Measurements from ENCODE around the gene VSIG2.
A peak's percentile ranks its signal among the peaks of the same experiment; 100 is the strongest.

The VSIG2 gene

GRCh38 chr11:124760205-124760652 lies 8.2 kb upstream of the VSIG2 start:
- Histone ChIP-seq H3K27ac (replicated peaks) (no peak overlapping the region), H3K4me3 (replicated peaks; ENCODE audit: insufficient read depth, low read length) (no peak overlapping the region), H3K27me3 (ENCODE audit: insufficient read depth, poor library complexity, severe bottlenecking) (peaks cover 31% of the 10 kb centered on the region)
- DNase-seq (ENCODE audit: low read depth in 1 of 2, low spot score in 1 of 2) = no peak
- TF ChIP-seq POLR2AphosphoS5 (IDR thresholded peaks at IDR 0.05; ENCODE audit: low read depth) (no peak), SPI1 (IDR thresholded peaks at IDR 0.05; ENCODE audit: borderline replicate concordance, low read depth) (no peak), REST (IDR thresholded peaks at IDR 0.05; ENCODE audit: insufficient replicate concordance, low read depth) (no peak), CTCF (IDR thresholded peaks at IDR 0.05; ENCODE audit: insufficient read depth, low read length) (no peak), GABPA (IDR thresholded peaks at IDR 0.05; ENCODE audit: low read depth) (no peak)

- no peak for TF ChIP-seq GABPA (IDR thresholded peaks at IDR 0.05; ENCODE audit: low read depth)
- no peak for TF ChIP-seq SPI1 (IDR thresholded peaks at IDR 0.05; ENCODE audit: borderline replicate concordance, low read depth)
- no peak for TF ChIP-seq REST (IDR thresholded peaks at IDR 0.05; ENCODE audit: insufficient replicate concordance, low read depth)
- no peak for TF ChIP-seq CTCF (IDR thresholded peaks at IDR 0.05; ENCODE audit: insufficient read depth, low read length)
- no peak for TF ChIP-seq POLR2AphosphoS5 (IDR thresholded peaks at IDR 0.05; ENCODE audit: low read depth)
- Histone ChIP-seq H3K4me3 (replicated peaks; ENCODE audit: insufficient read depth, low read length) (no peak overlapping the region), H3K27me3 (ENCODE audit: insufficient read depth, poor library complexity, severe bottlenecking) (peaks cover 31% of the 10 kb centered on the region), H3K27ac (replicated peaks) (no peak overlapping the region)
- no peak for DNase-seq (ENCODE audit: low read depth in 1 of 2, low spot score in 1 of 2)
These were observed 7.5 kb upstream of the VSIG2 start for GRCh38 chr11:124759266-124760204.

GRCh38 chr11:124758355-124759265 lies 6.6 kb upstream of the VSIG2 start:
- Histone ChIP-seq H3K4me3 (replicated peaks; ENCODE audit: insufficient read depth, low read length) (peak overlapping the region; percentile 11), H3K27me3 (ENCODE audit: insufficient read depth, poor library complexity, severe bottlenecking) (peaks cover 31% of the 10 kb centered on the region), H3K27ac (replicated peaks) (no peak overlapping the region)
- peak; percentile 76 to 91 for DNase-seq (ENCODE audit: low read depth in 1 of 2, low spot score in 1 of 2)
- TF ChIP-seq SPI1 (IDR thresholded peaks at IDR 0.05; ENCODE audit: borderline replicate concordance, low read depth) (peak; percentile 87), GABPA (IDR thresholded peaks at IDR 0.05; ENCODE audit: low read depth) (no peak), CTCF (IDR thresholded peaks at IDR 0.05; ENCODE audit: insufficient read depth, low read length) (peak; percentile 52)

Data from HL-60 (cell line).